GM19238 (cell line): ENCODE data around the gene WWC1.
"Not testable (repeated sequence)": the region's sequence is repeated elsewhere in the genome, so short reads cannot be mapped to it uniquely, and the experiment has no call there.

Source experiments
- DNase-seq: peaks from one replicate; pipeline ENCODE4 v3.0.0; 2011; ENCODE audit warnings: low spot score; ENCODE audit not compliant: insufficient read length

WWC1 gene

DNA sequence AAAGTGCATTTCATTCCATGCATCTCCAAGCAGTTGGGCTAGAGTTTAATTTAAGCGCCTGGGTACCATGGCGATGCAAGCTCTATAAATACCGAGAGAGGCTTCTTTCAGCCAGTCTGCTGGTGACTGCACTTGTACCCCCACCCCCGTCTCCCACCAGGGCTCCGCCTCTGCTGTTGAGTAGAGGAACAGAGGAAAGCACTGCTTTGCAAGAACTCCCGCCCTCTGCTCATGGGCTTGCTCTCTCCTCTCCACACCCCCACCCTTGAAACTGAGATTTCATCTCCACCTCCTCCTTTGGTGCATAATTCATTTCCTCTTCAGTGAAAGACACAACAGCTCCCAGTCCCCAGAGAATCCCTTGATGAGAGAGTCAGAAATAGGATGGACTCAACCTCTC, 5.1 kb upstream of the WWC1 start:
- no peak for DNase-seq

DNA sequence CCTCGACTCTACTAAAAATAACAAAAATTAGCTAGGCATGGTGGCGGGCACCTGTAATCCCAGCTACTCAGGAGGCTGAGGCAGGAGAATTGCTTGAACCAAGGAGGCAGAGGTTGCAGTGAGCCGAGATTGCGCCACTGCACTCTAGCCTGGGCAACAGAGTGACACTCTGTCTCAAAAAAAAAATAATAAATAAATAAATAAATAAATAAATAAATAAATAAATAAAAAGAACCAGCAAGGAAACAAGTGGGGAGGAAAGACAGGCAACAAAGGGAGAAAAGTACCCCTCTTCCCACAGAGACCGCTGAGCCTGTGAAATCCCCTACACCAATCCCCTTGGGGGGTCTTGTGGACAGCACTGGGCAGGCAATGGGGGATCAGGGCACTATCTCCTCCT, 4.6 kb upstream of the WWC1 start:
- DNase-seq = not testable (repeated sequence)

DNA sequence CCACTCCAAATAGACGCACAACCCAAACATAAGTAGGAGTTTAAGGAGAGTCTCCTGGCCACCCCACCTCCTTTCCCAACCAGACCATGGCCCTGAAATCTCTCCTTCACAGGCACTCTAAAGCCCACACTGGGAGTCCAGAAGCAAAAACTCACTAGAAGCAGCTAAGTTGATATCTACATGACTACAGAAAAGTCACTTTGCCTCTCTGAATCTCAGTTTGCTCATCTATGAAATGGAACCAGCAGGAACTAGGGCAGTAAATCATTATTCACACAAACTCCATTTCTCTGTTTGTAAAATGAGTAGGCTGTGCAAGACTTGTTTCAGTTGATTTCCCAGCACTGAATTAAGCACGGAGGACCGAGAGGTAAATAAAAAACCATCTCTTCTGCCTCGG, 4.1 kb upstream of the WWC1 start:
- DNase-seq = no peak

DNA sequence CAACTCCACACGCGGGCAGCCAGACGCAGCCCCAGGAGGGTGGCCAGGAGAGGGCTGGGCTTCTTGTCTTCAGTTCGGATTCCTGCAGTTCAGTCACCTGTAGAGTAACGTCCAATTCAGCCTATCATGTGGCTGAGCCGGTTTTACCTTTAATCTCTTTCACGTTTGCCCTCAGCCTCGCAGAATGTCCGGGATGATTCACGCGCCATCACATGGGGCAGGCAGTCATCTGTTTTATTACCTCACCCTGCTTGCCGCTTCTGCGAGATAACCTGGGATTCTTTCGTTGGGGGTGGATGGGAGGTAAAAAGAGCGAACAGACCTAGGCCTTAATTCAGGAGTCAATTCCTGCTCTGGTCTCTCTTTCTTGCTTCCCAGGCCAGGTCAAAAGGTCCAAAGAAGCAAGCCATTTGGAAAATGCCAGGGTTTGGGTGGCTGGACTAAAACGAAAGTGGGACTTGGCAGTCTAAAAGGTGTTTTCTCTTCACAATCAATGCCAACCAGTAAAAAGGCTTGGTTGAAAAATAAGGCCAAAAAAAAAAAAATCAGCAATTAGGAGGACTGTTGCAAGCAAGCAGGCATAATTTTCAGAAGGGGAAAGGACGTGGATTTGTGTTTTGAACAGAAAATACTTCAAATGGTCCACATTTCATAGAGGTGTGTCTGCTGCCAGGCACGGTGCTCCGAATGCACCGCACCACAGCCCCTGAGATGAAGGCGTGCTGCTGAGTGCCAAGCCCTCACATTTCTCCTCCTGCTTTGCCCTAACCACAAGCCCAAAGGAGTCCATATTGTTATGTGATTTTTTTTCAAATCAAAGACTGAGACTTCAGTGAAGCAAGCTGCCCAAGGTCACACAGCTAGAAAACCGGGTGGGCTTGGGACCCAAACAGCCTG, 2.8 kb upstream of the WWC1 start:
- no peak for DNase-seq

DNA sequence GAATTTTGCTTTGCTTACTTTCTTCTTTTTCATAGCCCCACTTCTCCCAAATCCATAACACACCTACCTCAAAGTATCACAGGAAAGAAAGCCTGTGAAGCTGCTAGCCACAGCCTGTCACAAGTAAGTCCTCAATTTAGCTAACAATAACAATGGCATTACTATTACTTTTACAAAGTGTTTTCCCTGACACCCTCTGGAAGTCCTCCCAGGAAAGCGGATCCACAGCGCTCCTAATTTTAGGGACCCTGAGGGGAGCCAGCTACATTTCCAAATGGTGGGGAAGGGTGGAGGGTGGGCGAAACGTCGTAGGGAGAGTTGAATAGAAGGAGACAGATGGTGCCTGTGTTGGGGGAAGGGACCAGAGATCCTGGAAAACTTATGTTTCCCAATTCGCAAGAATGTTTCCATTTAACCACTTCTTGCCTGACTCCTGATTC, 523 bp upstream of the WWC1 start:
- DNase-seq = no peak

DNA sequence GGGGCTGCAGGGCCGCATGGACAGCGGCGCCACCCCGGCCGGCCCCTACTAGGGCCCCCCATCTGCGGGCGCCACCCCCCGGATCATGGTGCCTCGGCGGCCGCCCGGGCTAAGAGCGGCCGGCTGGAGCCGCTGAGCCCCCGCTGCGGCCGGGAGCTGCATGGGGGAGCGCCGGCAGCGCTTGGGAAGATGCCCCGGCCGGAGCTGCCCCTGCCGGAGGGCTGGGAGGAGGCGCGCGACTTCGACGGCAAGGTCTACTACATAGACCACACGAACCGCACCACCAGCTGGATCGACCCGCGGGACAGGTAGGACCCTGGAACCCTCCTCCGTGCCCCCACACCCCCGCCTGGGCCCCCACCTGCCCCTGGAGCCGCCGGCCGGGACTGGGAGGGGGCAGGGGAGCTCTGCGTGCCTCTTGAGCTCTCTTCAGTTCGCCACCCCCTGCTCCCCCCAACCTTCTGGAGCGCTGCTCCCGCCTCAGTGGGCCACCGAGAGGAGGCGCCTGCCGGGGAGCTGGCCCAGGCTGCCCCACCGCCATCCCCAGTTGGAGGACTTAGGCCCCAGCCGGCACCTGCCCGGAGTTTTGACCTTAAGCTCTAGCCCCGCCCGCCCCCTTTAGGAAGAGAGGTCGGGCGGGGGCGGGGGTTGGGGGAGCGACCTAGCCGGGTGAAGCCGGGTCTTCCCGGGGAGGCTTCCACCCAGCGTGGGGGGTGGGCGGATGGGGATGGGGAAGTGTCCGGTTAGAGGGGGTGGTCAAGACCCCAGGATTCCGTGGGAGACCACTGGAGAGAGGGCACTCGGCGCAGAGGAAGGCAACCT, 730 bp downstream of the WWC1 start:
- peak; percentile 27 for DNase-seq

DNA sequence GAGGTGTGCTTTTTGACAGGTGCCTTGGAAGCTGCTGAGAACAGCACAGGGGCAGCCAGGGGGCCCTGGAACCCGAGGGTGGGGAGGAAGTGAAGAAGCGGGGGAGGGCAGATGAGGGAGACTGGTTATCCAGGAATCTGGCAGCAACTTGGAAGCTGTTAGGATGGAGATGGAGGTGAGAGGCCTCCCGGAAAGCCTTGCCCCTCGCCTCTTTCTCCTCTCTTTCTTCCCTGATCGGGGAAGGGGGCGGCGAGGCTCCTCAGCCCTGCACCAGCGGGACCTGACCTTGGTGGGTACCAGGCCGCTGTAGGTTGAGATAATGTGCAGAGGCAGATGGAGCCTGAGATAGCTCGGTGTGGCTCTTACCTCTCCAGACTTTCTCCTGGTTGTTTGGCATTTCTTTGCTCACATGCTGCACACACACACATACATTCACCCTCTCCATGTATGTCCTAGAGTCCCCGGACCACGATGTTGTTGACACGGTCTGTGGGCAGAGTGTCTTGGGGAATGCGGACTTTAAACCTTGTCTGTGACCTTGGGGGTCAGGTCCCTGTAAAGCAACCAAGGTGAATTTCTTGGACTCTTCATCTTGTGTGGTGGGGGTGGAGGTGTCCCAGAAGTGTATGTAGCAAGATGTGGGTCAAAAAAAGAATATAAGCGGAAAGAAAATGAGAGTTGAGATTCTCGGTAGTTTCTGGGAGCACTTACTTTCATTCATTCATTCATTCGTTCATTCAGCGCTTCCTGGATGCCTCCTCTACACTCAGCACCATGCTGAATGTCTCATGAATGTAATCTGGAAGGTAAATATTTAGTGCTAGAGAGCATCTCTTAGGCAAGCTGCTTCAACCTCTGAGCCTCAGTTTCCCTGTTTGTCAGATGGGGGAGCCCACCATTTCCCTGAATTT, 1.6 kb downstream of the WWC1 start:
- DNase-seq = no peak

DNA sequence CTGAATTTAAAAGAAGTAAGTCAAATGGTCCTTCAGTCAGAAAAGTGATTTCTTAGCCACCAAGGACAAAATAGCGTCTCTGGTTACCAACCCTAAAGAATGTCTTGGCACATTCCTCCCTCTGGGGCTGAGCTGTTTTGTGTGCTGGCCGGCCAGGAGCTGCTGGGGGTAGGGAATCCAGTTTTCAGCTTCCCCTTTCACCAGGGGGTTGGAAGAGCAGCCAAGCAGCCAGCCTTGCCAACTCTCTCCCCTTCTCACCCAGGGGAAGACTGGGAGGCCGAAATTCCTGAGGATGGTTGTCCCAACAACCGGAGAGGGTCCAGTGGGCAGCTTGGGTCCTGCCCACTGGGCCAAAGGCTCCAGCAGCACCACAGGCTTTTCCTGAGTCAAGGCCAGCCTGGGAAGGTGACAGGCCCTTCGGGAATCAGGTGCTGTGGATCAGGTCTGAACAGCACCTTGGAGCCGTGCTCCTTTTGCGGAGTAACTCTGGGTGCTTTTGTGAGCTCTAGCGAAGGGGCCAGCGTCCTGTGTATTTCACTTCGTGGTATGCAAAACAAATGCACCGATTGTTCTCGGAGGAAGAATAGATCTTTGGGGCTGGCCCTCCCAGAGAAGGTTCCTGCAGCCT, 4.2 kb downstream of the WWC1 start:
- no peak for DNase-seq

DNA sequence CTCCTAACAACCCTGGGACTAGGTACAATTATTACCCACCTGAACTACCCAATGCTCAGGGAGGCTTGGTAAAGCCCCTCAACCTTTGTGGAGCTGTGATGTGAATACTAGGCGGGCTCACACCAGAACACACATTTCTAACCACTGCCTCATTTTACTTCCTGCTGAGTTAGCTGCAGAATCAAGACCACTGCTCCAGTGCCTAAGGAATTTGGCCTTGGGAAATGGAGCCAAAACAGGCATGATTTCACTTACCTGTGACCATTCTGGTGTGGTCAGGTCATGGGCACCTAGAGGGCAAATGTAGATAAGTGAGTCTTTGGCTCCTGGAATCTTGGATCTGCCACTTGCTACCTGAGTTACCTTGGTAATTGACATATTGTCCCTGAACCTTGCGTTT, 5.2 kb downstream of the WWC1 start:
- DNase-seq = no peak

DNA sequence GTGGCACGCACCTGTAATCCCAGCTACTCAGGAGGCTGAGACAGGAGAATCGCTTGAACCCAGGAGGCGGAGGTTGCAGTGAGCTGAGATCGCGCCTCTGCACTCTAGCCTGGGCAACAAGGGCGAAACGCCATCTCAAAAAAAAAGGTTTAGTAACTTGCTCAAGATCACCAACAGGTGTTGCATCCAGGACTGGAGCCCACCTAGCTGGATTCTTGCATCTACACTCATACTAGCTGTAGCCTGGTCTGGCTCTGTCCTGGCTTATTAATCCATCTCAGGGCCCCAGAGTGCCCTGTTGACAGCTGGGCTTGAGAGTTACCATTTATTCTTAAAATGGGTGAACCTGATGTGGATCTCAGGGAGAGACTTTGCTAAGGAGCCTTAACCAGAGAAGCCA, 7.5 kb downstream of the WWC1 start:
- DNase-seq = no peak

DNA sequence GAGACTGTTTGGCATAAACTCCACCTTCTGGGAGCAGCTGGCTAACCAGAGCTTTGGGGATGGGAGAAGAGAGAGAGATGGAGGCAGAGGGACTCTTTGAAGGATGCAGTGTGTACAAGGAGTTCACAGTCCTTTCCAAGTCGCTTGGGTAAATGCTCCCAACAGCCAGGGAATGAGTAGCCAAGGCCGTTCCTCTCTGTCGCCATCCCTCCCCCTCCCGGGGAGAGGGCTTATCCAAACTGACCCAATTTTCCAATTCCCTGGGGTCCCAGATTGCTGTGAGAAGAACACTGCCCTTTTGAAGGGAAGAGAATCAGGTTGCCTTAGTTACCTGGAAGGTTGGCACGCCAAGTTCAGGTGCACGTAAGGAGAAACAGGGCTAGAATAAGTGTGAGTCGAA, 7.9 kb downstream of the WWC1 start:
- DNase-seq = no peak

DNA sequence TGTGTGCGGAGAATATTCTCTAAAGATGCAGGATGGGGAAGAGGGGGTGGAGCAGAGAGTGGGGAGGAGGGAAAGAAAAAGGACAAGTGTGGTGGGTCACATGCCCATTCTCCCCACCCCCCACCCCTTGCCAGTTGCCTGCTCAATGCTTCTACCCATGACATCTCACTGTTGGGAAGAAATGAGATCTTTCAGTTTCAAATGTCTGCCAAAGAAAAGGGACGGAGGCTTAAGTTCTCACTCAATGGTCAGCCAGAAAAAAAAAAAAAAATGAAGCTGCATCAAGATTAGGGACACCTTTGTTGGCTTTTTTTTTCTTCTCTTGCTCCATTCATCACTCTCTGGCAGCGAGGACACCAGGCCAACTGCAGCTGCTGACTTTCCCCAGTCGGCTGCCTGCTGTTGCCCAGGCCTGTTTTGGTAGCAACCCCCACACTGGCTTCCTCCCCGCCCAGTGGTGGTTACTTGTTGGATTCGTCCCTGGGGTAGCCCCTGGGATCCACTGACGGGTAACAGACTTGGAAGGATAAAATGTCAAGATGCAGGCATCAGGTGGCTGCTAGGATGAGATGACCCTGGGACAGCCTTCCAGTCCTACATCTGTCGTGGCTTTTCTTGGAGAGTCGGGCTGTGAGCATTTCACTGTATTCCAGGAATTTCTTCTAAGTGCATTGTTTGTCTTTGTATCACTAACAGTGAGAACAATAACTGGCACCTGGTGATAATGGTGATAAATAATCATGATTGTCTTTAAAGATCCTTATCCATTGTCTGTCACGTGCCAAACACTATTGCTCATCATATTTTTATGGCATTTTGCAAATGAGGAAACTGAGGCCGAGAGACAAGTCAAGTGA, 9.1 kb downstream of the WWC1 start:
- DNase-seq = no peak

DNA sequence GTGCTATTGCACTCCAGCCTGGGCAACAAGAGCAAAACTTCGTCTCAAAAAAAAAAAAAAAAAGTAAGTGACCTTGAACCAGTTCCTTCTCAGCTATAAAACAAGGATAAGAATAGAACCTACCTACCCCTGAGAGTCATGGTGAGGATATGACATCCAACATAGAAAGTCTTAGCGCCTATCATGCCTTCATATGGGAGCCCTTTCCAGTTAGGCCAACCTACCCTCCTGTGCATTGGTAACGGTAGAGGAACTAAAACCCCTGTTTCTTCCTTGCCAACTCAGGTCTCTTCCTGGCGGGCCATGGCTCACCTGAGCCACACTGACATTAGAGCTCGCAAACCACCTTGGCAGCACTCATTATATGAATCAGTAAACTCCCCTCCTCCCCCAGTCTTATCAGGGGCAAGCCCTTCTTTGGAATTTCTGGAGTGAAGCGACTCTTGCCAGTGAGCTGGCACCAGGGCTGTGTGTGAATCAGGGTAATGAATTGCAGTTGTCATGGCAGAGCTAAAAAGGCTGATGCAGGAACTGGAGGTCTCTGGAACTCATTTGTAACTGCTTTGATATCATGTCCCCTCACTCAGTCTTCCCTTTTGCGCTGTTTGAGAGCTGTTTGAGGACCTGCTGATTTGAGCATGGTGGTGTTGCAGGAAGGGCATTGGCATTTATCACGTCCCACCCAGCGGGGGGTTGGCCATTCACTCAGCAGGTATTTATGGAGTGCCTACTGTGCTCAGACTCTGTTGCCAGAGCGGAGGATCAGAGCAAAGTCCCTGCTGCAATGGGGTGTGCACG, 10.3 kb downstream of the WWC1 start:
- no peak for DNase-seq

DNA sequence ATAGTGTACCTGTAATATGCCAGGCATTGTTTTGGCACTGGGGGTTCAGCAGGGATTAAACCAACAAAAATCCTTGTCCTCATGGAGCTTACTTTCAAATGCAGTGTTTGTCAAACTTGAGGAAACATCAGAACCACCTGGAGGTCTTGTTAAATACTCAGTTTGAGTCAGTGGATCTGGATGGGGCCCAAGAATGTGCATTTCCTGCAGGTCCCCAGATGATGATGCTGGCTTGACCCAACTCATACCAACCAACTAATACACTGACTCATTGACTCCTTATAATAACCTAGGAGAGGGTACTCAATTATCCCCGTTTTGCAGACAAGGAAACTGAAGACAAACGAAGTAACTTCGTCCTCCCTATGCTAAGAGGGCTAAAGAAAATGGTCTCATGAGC, 11.3 kb downstream of the WWC1 start:
- no peak for DNase-seq

DNA sequence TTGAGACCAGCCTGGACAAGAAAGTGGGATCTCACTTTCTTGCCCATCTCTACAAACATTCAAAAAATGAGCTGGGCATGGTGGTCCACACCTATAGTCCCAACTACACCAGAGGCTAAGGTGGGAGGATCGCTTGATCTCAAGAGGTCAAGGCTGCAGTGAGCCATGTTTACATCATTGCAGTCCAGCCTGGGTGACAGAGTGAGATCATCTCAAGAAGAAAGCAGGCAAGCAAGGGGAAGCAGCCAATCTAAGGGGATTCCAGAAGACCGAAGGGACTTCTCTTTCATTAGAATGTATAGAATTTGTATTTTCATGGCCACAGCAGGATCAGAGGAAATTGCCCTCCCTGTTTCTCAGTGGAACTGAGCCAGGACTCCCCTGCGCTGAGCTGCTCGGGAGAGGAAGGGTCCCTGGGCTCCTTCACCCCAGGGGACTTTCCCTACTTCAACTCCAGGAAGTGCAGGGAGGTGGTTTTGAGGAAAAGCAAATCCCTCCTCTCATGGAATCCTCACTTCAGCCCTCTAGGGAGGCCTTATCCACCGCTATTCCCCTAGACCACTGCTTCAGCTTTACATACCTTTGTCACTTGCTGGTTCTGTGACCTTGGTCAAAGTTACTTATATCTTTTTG, 12.1 kb downstream of the WWC1 start:
- DNase-seq = no peak

DNA sequence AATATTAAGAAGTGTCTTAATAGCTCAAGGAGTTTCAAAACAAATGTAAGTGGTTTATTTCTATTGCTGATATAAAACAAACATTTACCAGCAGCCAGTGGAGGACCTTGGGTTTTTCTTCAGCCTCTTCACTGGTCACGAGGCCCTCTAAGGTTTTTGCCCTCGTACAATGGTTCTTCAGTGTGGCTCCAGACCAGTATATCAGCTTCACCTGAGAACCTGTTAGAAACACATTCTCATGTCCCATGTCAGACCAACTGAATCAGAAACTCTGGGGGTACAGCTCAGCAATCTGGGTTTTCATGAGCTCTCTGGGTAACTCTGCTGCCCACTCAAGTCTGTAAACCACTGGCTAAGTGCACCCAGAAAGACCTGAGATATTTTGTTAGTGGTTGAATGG, 12.9 kb downstream of the WWC1 start:
- DNase-seq = no peak

DNA sequence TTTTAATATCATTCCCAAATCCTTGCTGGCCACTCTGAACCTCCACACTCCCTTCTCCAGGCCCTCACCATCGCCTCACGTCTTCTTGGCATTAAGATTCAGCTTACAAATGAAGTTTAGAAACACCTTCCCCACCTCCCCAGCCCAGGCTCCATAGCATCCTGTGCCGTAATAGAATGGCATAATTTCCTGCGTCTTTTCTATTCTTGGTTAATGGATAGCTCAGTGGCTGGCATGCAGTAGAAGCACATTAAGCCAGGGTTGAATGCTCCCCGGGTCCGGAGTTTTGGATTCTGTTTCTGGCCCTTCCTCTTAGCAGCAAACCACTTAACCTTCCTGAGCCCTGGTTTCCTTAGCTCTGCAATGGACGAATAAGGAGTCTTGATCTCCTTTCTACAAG, 13.8 kb downstream of the WWC1 start:
- DNase-seq = no peak

DNA sequence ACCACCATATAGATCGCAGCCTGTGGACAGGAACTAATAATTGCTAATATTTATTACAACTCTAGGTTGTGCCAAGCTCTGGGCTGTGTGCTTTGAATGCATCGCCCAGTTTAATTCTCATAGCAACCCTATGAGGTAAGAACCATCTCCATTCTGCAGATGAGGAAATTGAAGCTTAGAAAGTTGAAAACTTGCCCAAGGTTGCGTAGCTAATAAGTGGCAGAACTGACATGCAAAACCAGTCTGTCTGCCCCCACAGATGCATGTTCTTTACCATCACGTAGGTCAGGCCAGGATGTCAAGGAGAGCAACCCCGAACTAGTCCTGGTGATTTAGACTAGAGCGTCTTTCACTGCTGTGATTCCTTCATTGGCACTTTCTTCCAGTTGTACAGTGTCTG, 15.6 kb downstream of the WWC1 start:
- no peak for DNase-seq
